Measurements from ENCODE around the gene ITGB5.

DNA sequence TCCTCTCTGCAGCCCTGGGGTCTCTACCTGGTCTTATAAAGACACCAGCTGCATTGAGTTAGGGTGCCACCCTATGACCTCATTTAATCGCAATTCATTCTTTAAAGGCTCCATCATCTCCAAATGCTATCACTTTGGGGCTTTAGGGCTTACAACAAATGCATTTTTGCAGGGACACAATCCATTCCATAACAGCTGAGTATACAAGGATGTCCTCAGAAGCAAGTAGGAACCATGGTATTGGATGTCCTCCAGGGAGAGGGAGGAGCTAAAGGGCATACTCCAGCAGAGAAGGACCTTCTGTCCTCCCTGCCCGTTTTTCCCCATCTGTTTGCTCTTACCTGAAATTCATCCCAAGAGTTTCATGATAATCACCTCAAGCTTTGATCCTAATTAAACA lies 126.6 kb downstream of the ITGB5 start:
- TF ChIP-seq CTCF (IDR thresholded peaks at IDR 0.05) = no peak
- TF ChIP-seq POLR2A (IDR thresholded peaks at IDR 0.05) = no peak
